PC-3 (cell line): ENCODE data around the gene TMEM86A. TPM values are rescaled to one million over a fixed set of nuclear protein-coding genes. Genes with fewer than 3 reads are reported as not detected.

ENCODE experiments used
- ATAC-seq: fragments of 200-7000 bp; cut with Tn5 transposase; 2 replicates; pipeline ENCODE4 v1.9.1; 2020; ENCODE audit warnings: mild to moderate bottlenecking, moderate library complexity
- BruUV-seq: library from RNA; stranded (reverse); fragments of 400-500 nt; replicated peaks from 2 replicates; lab custom pipeline; 2021; lab: Mats Ljungman, UMichigan
- CTCF ChIA-PET: fragments of 300-600 bp; sonication (Branson Sonifier 250); formaldehyde crosslinking; loops from one replicate; lab custom pipeline; 2022; ENCODE audit warnings: antibody characterized with exemption; lab: Charles Lee
- POLR2A ChIA-PET: fragments of 300-600 bp; sonication (Branson Sonifier 250); formaldehyde crosslinking; loops from one replicate; lab custom pipeline; 2022; ENCODE audit warnings: antibody characterized with exemption; ENCODE audit not compliant: unreplicated experiment; lab: Charles Lee
- DNase-seq: peaks from one replicate; pipeline ENCODE4 v3.0.0-alpha.2; 2015
- H2AFZ ChIP-seq: fragments of 300-600 bp; sonication (generic); 2 replicates; pipeline ENCODE4 v1.6.0; 2016; ENCODE audit warnings: antibody characterized with exemption, low read length
- H3F3A ChIP-seq: fragments of 300-600 bp; sonication (generic); one replicate; pipeline ENCODE4 v1.6.0; 2017; ENCODE audit warnings: antibody characterized with exemption, low read length, control low read depth, mild to moderate bottlenecking; ENCODE audit not compliant: unreplicated experiment
- H3K27ac ChIP-seq: fragments of 300-600 bp; sonication (generic); 2 replicates; pipeline ENCODE4 v1.5.1; 2016; ENCODE audit warnings: mild to moderate bottlenecking, low read length
- H3K27me3 ChIP-seq: fragments of 300-600 bp; sonication (generic); 2 replicates; pipeline ENCODE4 v1.6.1; 2016; ENCODE audit warnings: low read length, mixed read lengths
- H3K36me3 ChIP-seq: fragments of 300-600 bp; sonication (generic); 2 replicates; pipeline ENCODE4 v1.6.1; 2016; ENCODE audit warnings: low read depth, mixed run types, low read length, mixed read lengths
- H3K4me1 ChIP-seq: fragments of 300-600 bp; sonication (generic); 2 replicates; pipeline ENCODE4 v1.5.1; 2016; ENCODE audit warnings: low read length; ENCODE audit not compliant: insufficient read depth
- H3K4me2 ChIP-seq: fragments of 300-600 bp; sonication (generic); 2 replicates; pipeline ENCODE4 v1.6.0; 2016; ENCODE audit warnings: low read length
- H3K4me3 ChIP-seq: fragments of 300-600 bp; sonication (generic); 2 replicates; pipeline ENCODE4 v1.5.1; 2016; ENCODE audit warnings: mild to moderate bottlenecking, low read length, mixed read lengths
- H3K79me2 ChIP-seq: fragments of 300-600 bp; sonication (generic); 2 replicates; pipeline ENCODE4 v1.6.1; 2017; ENCODE audit warnings: low read length, mixed read lengths
- H3K9ac ChIP-seq: fragments of 300-600 bp; sonication (generic); 2 replicates; pipeline ENCODE4 v1.6.0; 2016; ENCODE audit warnings: mild to moderate bottlenecking, low read length
- H3K9me2 ChIP-seq: fragments of 300-600 bp; sonication (generic); replicated peaks from 2 replicates; pipeline ENCODE4 v1.6.1; 2016; ENCODE audit warnings: mixed run types, low read length, mixed read lengths
- H3K9me3 ChIP-seq: fragments of 300-600 bp; sonication (generic); 2 replicates; pipeline ENCODE4 v1.6.1; 2016; ENCODE audit warnings: low read length, mixed read lengths
- H4K20me1 ChIP-seq: fragments of 300-600 bp; sonication (generic); 2 replicates; pipeline ENCODE4 v1.6.1; 2016; ENCODE audit warnings: low read length, mixed read lengths
- CTCF ChIP-seq: fragments of 300-600 bp; sonication (generic); conservative IDR thresholded peaks from 2 replicates; pipeline ENCODE4 v1.5.1; 2017; ENCODE audit warnings: antibody characterized with exemption, low read depth, mild to moderate bottlenecking, low read length
- EZH2 ChIP-seq: fragments of 300-600 bp; sonication (generic); IDR thresholded peaks from one replicate; pipeline ENCODE4 v1.6.1; 2017; ENCODE audit warnings: antibody characterized with exemption, mild to moderate bottlenecking, low read length; ENCODE audit not compliant: unreplicated experiment
- EZH2phosphoT487 ChIP-seq: fragments of 300-600 bp; sonication (generic); IDR thresholded peaks from 2 replicates; pipeline ENCODE4 v1.6.1; 2018; ENCODE audit warnings: mild to moderate bottlenecking, antibody characterized with exemption, low read length, borderline replicate concordance
- intact Hi-C: fragments of 100-400 bp; cut with micrococcal nuclease; formaldehyde crosslinking; loops from 2 replicates; pipeline ENCODE4 v1.9.0; 2023
- total RNA-seq: library from RNA; depleted of rRNA; stranded (reverse); fragments of >200 nt; gene quantifications from 2 replicates; pipeline ENCODE4 v1.2.3, GENCODE V29; 2014

TMEM86A gene
- total RNA-seq, 1 experiment from 2014 or later, result 1.6 TPM

- Histone ChIP-seq H3K4me2 (no peak overlapping the region), H3K27ac (no peak overlapping the region), H2AFZ (no peak overlapping the region), H3K4me1 (no peaks in the 10 kb centered on the region; the same call in 1 of the 2 replicates), H4K20me1 (no peaks in the 10 kb centered on the region), H3F3A (no peaks in the 10 kb centered on the region), H3K36me3 (no peaks in the 10 kb centered on the region), H3K9ac (no peak overlapping the region), H3K9me2 (no peaks in the 10 kb centered on the region), H3K79me2 (no peaks in the 10 kb centered on the region), H3K9me3 (no peaks in the 10 kb centered on the region), H3K27me3 (no peaks in the 10 kb centered on the region), H3K4me3 (no peak overlapping the region)
- CTCF ChIA-PET, result interaction anchor here (0.7 kb wide), 1 partner anchor 29 kb away, joined by 4 read pairs; no protein-coding TSS in a partner anchor
- TF ChIP-seq EZH2 (no peak), EZH2phosphoT487 (no peak), CTCF (no peak)
- intact Hi-C loops, result no loop called here
- POLR2A ChIA-PET, result no interaction called here
- DNase-seq (no peak), ATAC-seq (no peak)
- BruUV-seq, result no TSS peak
Measured at GRCh38 chr11:18729426-18729825, 30.8 kb downstream of the TMEM86A start.

- Histone ChIP-seq H3F3A (no peaks in the 10 kb centered on the region), H4K20me1 (no peaks in the 10 kb centered on the region), H3K27ac (no peak overlapping the region), H2AFZ (no peak overlapping the region), H3K79me2 (no peaks in the 10 kb centered on the region), H3K36me3 (no peaks in the 10 kb centered on the region), H3K9me2 (no peaks in the 10 kb centered on the region), H3K4me1 (no peaks in the 10 kb centered on the region; the same call in 1 of the 2 replicates), H3K9ac (no peak overlapping the region), H3K27me3 (no peaks in the 10 kb centered on the region), H3K4me3 (no peak overlapping the region), H3K9me3 (no peaks in the 10 kb centered on the region), H3K4me2 (no peak overlapping the region)
- POLR2A ChIA-PET, result no interaction called here
- DNase-seq (no peak), ATAC-seq (no peak)
- BruUV-seq, result no TSS peak
- intact Hi-C loops, result no loop called here
- CTCF ChIA-PET, result no interaction called here
- TF ChIP-seq EZH2 (no peak), CTCF (no peak), EZH2phosphoT487 (no peak)
Measured at GRCh38 chr11:18730020-18730419, 31.4 kb downstream of the TMEM86A start.

GRCh38 chr11:18731441-18731840 lies 32.9 kb downstream of the TMEM86A start:
- no peaks in the 10 kb centered on the region; the same call in 1 of the 2 replicates for H3K4me1 ChIP-seq
- no peaks in the 10 kb centered on the region for H3K27me3 ChIP-seq
- no peak overlapping the region for H2AFZ ChIP-seq
- H3K4me2 ChIP-seq, result no peak overlapping the region
- no peaks in the 10 kb centered on the region for H3K36me3 ChIP-seq
- TF ChIP-seq EZH2phosphoT487 (no peak), EZH2 (no peak), CTCF (no peak)
- H3K9me3 ChIP-seq, result no peaks in the 10 kb centered on the region
- DNase-seq (no peak), ATAC-seq (no peak; the same call in 1 of the 2 replicates)
- no peaks in the 10 kb centered on the region for H3F3A ChIP-seq
- ChIA-PET POLR2A (no interaction called here), CTCF (interaction anchor here (0.7 kb wide), 1 partner anchor 61 kb away, joined by 3 read pairs; no protein-coding TSS in a partner anchor)
- no peak overlapping the region for H3K9ac ChIP-seq
- H3K4me3 ChIP-seq, result no peak overlapping the region
- no peaks in the 10 kb centered on the region for H4K20me1 ChIP-seq
- no peak overlapping the region for H3K27ac ChIP-seq
- intact Hi-C loops, result no loop called here
- H3K79me2 ChIP-seq, result no peaks in the 10 kb centered on the region
- BruUV-seq, result no TSS peak
- no peaks in the 10 kb centered on the region for H3K9me2 ChIP-seq
